Measurements from ENCODE around the gene PTPRM.

GRCh38 chr18:7520200-7520785 lies 46.8 kb upstream of the PTPRM start:
- TF ChIP-seq POLR2A (IDR thresholded peaks at IDR 0.05; ENCODE audit: low read depth, low read length) (no peak), CTCF (conservative IDR thresholded peaks at IDR 0.05; ENCODE audit: low read depth, low read length) (no peak), RFX5 (IDR thresholded peaks at IDR 0.05; ENCODE audit: low read depth, low read length) (no peak), USF2 (IDR thresholded peaks at IDR 0.05; ENCODE audit: low read depth, low read length) (no peak), NFE2L2 (IDR thresholded peaks at IDR 0.05; ENCODE audit: low read depth, low read length) (no peak), MAFK (IDR thresholded peaks at IDR 0.05; ENCODE audit: low read depth, low read length) (no peak), CEBPB (IDR thresholded peaks at IDR 0.05; ENCODE audit: low read depth, low read length) (no peak)
